Middle frontal gyrus (tissue), 1 donor: ENCODE data around the gene HOXA4.

Experiments
- DNase-seq: peaks from one replicate; pipeline ENCODE4 v3.0.0-alpha.2; 2015; ENCODE audit warnings: low spot score; ENCODE audit errors: extremely low spot score

The HOXA4 gene

DNA sequence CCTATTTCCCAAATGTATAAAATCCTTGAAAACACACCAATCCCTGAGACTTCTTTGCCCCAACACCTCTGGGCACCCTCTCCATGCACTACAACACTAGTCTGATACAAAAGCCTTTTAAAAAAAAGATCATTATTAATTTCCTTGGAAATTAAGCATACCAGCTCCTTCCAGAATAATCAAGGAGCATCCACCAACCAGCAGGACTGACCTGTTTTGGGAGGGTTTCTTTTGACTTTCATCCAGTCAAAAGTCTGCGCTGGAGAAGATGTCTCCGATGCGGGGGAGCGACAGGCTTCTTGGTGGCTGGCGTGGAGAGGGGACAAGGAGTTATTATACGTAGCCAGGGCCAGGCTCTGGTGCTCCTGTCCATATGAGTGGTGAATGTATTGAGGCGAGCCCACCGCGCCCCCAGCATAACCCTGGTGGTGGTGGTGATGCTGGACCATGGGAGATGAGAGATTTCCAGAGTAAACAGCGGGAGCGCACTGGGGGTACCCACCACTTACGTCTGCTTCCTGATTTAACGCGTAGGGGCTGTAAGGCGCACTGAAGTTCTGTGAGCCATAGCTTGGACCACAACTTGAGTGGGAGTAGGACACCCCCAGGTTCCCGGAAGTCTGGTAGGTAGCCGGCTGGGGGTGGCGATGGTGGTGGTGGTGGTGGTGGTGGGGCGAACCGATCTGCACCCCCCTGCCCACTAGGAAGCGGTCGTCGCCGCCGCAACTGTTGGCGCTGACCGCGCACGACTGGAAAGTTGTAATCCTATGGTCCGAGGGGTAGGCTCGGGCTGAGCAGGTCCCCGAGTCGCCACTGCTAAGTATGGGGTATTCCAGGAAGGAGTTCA lies 35.3 kb downstream of the HOXA4 start:
- no peak for DNase-seq

- no peak for DNase-seq
Observed at GRCh38 chr7:27094304-27095049, 36.1 kb downstream of the HOXA4 start.

DNA sequence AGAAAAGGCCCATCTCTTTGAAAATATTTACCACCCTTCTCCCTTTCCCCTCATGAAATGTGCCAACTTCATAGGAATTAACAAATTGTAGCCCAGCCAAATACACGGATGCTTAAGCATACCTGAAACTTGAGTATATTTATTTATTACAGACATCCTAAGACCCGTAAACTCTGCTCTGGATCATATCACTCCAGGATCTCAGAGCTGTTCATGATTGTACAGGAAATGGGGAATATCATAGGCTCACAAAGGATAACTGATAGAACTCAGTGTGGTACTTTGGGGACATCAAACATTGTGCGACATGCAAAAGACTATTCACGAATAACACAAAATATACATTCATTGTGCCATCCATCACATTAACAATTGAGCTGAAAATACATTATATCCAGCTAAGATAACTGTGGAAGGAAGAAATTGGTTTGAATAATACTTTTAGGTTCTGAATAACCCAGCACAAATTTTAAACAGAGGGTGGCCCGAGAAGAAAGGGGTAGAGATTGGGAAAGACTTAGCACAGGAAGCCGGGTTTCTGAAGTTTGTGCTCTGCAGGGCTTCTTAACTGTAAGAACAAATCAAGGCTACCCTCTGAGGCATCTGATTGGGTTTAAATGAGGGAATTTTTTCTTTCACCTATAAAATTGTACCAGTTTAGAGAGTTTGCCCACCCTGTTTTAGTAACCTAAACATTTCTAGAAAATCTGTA lies 37.2 kb downstream of the HOXA4 start:
- DNase-seq: no peak

- DNase-seq: no peak
Observed at GRCh38 chr7:27092819-27093110, 37.8 kb downstream of the HOXA4 start.

DNA sequence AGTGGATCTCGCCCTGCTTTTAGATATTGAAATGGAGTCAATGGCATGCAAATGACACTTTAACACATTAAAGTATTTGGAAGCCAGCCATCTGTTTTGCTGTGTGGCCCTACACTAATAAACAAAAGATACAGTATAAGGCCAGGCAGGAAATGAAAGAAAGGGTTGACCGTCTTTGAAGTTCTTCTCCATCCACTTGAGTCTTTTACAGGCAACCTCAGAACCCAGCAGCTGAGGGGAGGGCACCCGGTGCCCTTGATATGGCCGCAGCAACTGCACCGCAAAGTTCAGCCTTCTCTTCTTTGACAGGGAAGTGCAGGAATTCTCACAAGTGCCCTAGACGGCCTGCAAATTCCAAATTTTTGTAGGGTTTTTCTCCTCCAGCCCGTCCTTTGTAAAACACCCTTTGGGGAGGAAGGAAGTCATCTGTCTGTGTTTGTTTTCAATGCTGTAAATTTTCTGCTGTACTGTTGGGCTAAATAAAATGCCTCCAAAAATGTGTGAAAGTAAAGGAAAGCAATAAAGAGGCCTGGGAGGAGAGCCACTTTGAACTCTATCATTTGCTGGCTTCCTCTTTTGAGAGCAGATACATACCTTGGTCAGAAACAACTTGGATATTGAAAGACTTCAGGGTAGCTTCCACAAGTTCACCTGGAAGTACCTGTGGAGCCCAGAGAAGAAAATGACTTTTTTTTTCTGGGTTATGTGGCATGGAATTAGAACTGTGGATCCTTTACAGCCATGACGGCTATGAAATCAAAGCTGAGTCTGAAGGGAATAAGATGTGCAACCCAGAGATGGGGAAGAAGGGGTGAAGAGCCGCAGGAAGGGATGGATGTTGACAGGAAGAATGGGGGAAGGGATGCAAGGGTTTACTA lies 38.4 kb downstream of the HOXA4 start:
- DNase-seq: no peak

GRCh38 chr7:27091105-27091504 lies 39.5 kb downstream of the HOXA4 start:
- no peak for DNase-seq

DNA sequence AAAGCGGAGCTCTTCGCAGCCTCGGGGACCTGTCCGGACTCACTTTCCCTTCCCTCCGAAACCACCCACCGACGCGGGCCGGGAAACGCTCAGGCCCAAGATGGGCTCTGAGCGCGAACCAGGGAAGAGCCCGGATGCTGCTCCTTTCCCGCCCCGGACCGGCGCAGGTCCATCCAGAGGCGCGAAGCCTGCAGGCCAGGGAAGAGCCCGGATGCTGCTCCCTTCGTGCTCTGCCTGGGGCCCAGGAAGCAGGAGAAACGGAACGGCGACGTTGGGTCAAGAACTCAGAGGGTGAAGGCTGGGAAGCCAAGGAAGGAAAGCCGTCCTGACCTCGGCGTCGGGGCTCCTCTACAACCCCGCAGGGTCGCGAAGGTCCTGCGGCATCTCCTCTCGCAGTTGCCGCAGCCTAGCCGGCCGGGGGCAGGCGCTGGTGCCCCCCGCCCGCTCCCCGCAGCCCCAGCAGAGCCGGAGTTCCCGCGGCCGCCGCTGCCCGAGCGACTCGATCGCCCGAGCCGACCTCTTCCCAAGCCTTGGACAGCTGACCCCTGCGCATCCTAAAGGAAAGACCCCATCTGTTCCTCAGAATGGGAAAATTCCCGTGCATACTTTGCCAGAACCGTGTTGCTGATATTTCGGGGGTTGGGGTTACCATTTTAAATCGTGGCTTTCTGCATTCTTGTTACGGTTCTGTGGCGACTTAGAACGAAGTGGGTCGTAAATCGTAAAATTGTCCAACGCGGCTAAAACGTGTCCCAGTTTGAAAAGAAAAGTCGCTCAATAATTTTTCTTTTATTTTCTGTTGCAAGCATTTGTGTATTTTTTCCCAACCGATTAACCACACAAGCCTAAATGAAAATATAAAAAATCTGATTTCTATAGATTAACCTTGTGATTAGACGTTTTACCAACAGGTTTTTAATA lies 42.3 kb downstream of the HOXA4 start:
- DNase-seq: no peak

- DNase-seq: no peak
Observed at GRCh38 chr7:27083646-27084045, 46.9 kb downstream of the HOXA4 start.

DNA sequence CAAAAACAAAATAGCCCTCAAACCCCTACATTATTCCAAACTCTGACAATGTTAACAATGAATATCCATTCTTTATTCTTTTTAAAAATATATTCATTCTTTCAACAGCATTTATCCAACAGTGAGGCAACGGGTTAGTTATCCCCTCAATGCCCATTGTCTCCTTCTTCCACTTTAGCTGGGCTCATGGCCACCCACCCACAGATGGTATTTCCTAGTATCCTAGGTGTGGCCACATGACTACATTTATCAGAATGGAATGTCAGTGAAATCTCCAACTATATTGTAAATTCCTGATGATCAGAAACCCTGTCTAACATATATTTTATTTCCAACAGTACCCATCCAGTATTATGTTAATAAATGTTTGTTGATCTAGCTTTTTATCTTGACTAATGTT lies 48.4 kb downstream of the HOXA4 start:
- no peak for DNase-seq

DNA sequence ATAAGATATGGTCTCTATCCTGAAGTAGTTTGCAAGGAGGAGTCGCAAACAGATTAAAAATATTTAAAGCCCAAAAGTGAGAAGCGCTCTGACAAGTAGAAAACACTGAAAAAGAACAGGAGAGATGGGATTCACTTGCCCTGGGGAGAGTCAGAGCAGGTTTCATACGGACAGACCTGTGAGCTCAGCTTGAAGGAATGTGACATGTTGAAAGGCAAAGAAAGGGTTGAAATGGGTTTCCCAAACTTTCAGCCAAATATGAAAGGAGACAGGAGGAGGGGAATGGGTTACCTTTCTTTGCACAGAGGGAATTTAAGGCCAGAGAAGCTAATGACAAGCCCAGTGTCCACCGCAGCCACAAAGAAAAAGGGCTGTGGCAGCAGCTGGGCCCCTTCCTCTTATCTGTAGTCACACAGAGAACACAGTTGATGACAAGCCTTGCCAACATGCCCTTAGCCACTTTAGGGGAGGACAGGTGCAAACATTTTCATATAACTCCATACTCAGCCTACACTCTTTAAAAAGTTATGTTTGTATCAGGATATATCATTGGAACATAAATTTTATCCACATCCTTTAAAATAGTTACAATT lies 49.6 kb downstream of the HOXA4 start:
- no peak for DNase-seq

GRCh38 chr7:27079234-27079975 lies 51.2 kb downstream of the HOXA4 start:
- DNase-seq: no peak

GRCh38 chr7:27078616-27079233 lies 51.8 kb downstream of the HOXA4 start:
- DNase-seq: no peak
